MM.1S (cell line): ENCODE results near the gene COL25A1.

ENCODE experiments used
- DNase-seq: peaks from one replicate; pipeline ENCODE4 v3.0.0-alpha.2; 2015
- H2AFZ ChIP-seq: fragments of 300-600 bp; sonication (generic); 2 replicates; pipeline ENCODE4 v1.6.0; 2016; ENCODE audit warnings: antibody characterized with exemption, low read length
- H3F3A ChIP-seq: fragments of 300-600 bp; sonication (generic); 2 replicates; pipeline ENCODE4 v1.6.1; 2016; ENCODE audit warnings: mild to moderate bottlenecking, antibody characterized with exemption, low read length, moderate library complexity, mixed read lengths; ENCODE audit not compliant: insufficient read depth
- H3K27ac ChIP-seq: fragments of 300-600 bp; sonication (generic); 2 replicates; pipeline ENCODE4 v1.5.1; 2016; ENCODE audit warnings: mild to moderate bottlenecking, low read length
- H3K27me3 ChIP-seq: fragments of 300-600 bp; sonication (generic); replicated peaks from 2 replicates; pipeline ENCODE4 v1.6.0; 2016; ENCODE audit warnings: low read length; ENCODE audit not compliant: insufficient read depth
- H3K36me3 ChIP-seq: fragments of 300-600 bp; sonication (generic); replicated peaks from 2 replicates; pipeline ENCODE4 v1.6.1; 2016; ENCODE audit warnings: mild to moderate bottlenecking, low read length, mixed read lengths; ENCODE audit not compliant: insufficient read depth
- H3K4me1 ChIP-seq: fragments of 300-600 bp; sonication (generic); 2 replicates; pipeline ENCODE4 v1.6.1; 2016; ENCODE audit warnings: low read length, mixed read lengths
- H3K4me2 ChIP-seq: fragments of 300-600 bp; sonication (generic); 2 replicates; pipeline ENCODE4 v1.6.0; 2016; ENCODE audit warnings: low read depth, low read length
- H3K4me3 ChIP-seq: fragments of 300-600 bp; sonication (generic); 2 replicates; pipeline ENCODE4 v1.5.1; 2016; ENCODE audit warnings: low read length, mixed read lengths
- H3K79me2 ChIP-seq: fragments of 300-600 bp; sonication (generic); 2 replicates; pipeline ENCODE4 v1.6.1; 2016; ENCODE audit warnings: mixed run types, low read length, mixed read lengths
- H3K9ac ChIP-seq: fragments of 300-600 bp; sonication (generic); 2 replicates; pipeline ENCODE4 v1.6.1; 2016; ENCODE audit warnings: low read length, mixed read lengths
- H3K9me2 ChIP-seq: fragments of 300-600 bp; sonication (generic); replicated peaks from 2 replicates; pipeline ENCODE4 v1.6.1; 2016; ENCODE audit warnings: mild to moderate bottlenecking, low read length, mixed read lengths; ENCODE audit not compliant: insufficient read depth
- H3K9me3 ChIP-seq: fragments of 300-600 bp; sonication (generic); replicated peaks from 2 replicates; pipeline ENCODE4 v1.6.1; 2016; ENCODE audit warnings: mild to moderate bottlenecking, low read length, mixed read lengths; ENCODE audit not compliant: insufficient read depth
- H4K20me1 ChIP-seq: fragments of 300-600 bp; sonication (generic); 2 replicates; pipeline ENCODE4 v1.6.1; 2016; ENCODE audit warnings: mild to moderate bottlenecking, low read length, moderate library complexity, mixed read lengths; ENCODE audit not compliant: insufficient read depth
- EZH2 ChIP-seq: fragments of 300-600 bp; sonication (generic); optimal IDR thresholded peaks from 2 replicates; pipeline ENCODE3; 2017; ENCODE audit warnings: low read depth, mild to moderate bottlenecking, antibody characterized with exemption, low read length, mixed read lengths
- EZH2phosphoT487 ChIP-seq: fragments of 300-600 bp; sonication (generic); IDR thresholded peaks from 2 replicates; pipeline ENCODE4 v1.6.1; 2018; ENCODE audit warnings: antibody characterized with exemption, low read length
- TF ChIP-seq, protein P1 (sequence below): fragments of 300-600 bp; sonication (generic); IDR thresholded peaks from 2 replicates; pipeline ENCODE4 v1.5.1; 2016; ENCODE audit warnings: antibody characterized with exemption, low read length, mixed read lengths

The COL25A1 gene

DNA sequence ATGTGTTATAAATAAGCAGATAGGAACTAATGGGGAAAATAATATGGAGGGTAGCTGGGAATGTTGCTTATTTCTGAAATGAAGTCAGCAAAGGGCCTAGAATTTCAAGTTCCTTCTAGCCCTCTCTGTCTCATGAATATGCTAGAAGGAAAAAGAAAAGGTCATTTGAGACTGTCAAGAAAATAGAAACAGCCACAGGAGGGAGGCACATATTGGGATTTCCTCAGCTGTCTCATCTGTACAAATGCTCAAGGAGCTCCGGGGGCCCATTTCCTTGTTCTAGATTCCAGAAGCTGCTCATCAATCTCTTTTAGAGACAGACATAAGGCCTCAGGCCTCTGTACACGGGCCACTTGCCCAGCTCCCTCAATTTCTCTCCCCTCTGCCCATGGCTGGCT is 412.0 kb downstream of the COL25A1 start:
- Histone ChIP-seq H2AFZ (no peak overlapping the region), H3K9ac (no peak overlapping the region), H3K9me3 (no peaks in the 10 kb centered on the region), H4K20me1 (no peaks in the 10 kb centered on the region), H3K27ac (no peak overlapping the region), H3K4me1 (no peaks in the 10 kb centered on the region), H3K27me3 (no peaks in the 10 kb centered on the region), H3K36me3 (no peaks in the 10 kb centered on the region), H3K79me2 (no peaks in the 10 kb centered on the region), H3K4me2 (no peak overlapping the region), H3K9me2 (no peaks in the 10 kb centered on the region), H3K4me3 (no peak overlapping the region), H3F3A (no peaks in the 10 kb centered on the region)
- DNase-seq = no peak
- TF ChIP-seq, protein P1, sequence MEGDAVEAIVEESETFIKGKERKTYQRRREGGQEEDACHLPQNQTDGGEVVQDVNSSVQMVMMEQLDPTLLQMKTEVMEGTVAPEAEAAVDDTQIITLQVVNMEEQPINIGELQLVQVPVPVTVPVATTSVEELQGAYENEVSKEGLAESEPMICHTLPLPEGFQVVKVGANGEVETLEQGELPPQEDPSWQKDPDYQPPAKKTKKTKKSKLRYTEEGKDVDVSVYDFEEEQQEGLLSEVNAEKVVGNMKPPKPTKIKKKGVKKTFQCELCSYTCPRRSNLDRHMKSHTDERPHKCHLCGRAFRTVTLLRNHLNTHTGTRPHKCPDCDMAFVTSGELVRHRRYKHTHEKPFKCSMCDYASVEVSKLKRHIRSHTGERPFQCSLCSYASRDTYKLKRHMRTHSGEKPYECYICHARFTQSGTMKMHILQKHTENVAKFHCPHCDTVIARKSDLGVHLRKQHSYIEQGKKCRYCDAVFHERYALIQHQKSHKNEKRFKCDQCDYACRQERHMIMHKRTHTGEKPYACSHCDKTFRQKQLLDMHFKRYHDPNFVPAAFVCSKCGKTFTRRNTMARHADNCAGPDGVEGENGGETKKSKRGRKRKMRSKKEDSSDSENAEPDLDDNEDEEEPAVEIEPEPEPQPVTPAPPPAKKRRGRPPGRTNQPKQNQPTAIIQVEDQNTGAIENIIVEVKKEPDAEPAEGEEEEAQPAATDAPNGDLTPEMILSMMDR = no peak
- TF ChIP-seq EZH2 (no peak), EZH2phosphoT487 (no peak)

DNA sequence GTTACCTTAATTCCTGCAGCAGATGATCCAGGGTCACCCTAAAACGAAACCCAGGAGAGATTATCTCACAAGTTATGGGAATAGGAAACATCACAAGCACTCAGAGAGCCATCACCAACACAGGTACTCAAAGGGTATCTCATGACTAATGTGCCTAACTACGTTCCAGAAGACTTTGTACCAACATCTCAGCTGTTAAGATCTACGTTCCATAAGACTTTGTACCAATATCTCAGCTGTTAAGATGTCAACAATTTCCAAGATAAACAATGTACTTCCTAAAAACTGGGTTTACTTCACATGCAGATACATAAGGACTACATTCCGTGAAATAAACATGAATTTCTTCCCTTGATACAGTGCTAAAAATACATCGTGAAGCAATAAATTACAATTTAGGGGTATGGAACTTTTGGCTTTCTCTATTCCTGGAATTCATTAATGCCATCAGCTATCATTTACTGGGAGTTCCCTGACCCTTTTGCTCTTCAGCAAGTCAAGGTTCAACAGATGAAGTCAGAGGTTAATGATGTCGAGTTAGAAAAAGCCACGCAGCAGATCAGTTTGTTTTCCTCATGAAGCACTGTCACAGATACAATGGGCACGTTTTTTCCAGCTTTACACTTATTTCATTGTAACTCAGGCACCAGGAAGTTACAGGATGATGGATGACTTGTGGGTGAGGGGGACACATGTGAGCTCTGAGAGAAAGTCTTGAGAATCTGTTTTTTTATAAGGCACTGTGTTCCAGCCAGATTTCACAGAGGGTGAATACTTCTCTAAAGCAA is 412.6 kb downstream of the COL25A1 start:
- Histone ChIP-seq H3K36me3 (no peaks in the 10 kb centered on the region), H3K9me2 (no peaks in the 10 kb centered on the region), H4K20me1 (no peaks in the 10 kb centered on the region), H3K4me3 (no peak overlapping the region), H3K27ac (no peak overlapping the region), H3K4me2 (no peak overlapping the region), H3K27me3 (no peaks in the 10 kb centered on the region), H3K4me1 (no peaks in the 10 kb centered on the region), H3K79me2 (no peaks in the 10 kb centered on the region), H3K9ac (no peak overlapping the region), H2AFZ (no peak overlapping the region), H3F3A (no peaks in the 10 kb centered on the region), H3K9me3 (no peaks in the 10 kb centered on the region)
- TF ChIP-seq, protein P1 = no peak
- TF ChIP-seq EZH2phosphoT487 (no peak), EZH2 (no peak)
- no peak for DNase-seq

DNA sequence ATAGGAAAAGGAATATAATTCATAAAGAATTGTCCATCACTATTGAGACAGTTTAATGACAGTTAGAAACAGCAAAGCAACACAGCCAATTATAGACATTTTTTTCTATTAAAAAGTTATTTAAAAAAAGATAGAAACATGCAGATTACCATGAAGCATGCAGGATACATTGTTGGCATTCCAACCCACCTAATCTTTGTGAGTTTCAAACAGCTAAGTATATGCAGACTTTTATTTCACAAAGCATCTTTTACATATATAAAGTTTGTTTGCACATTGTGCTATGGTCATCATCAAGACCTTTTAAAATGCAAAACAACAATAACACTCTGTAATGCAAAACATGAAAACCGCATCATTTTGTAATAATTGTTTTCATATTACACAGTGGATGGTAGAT is 413.7 kb downstream of the COL25A1 start:
- H3K27me3 ChIP-seq = no peaks in the 10 kb centered on the region
- no peaks in the 10 kb centered on the region for H3K9me3 ChIP-seq

More for the DNA sequence above, 413.7 kb downstream of the COL25A1 start:
- no peaks in the 10 kb centered on the region for H4K20me1 ChIP-seq
- DNase-seq = no peak
- no peaks in the 10 kb centered on the region for H3K36me3 ChIP-seq
- H3K4me1 ChIP-seq = no peaks in the 10 kb centered on the region
- H3K79me2 ChIP-seq = no peaks in the 10 kb centered on the region
- no peaks in the 10 kb centered on the region for H3K9me2 ChIP-seq
- H3K27ac ChIP-seq = no peak overlapping the region
- no peaks in the 10 kb centered on the region for H3F3A ChIP-seq
- H3K4me2 ChIP-seq = no peak overlapping the region
- H2AFZ ChIP-seq = no peak overlapping the region
- no peak for TF ChIP-seq EZH2
- TF ChIP-seq, protein P1 = no peak
- no peak for TF ChIP-seq EZH2phosphoT487
- no peak overlapping the region for H3K4me3 ChIP-seq
- H3K9ac ChIP-seq = no peak overlapping the region
